Pancreas (tissue), 10 donors: Measurements from ENCODE around the gene BMPR1A. TPM values are rescaled to one million over a fixed set of nuclear protein-coding genes. Genes with fewer than 3 reads are reported as not detected.

Source experiments
- ATAC-seq, 4 donors: fragments of 200-7000 bp; cut with Tn5 transposase; one replicate each; pipeline versions ENCODE4 v1.8.0 to v1.9.1; 2020; ENCODE audit warnings: mild to moderate bottlenecking in 4 of 4, moderate library complexity in 4 of 4
- DNase-seq, 6 donors: peaks; one replicate each; pipeline ENCODE4 v3.0.0-alpha.2; 2020
- FAIRE-seq: peaks from 2 replicates; lab custom pipeline; 2012; peaks lifted over from hg19 to GRCh38; lab: Jason Lieb, UNC
- H3K27ac ChIP-seq, 4 donors: fragments of 200-600 bp; sonication (generic); 1 replicate in 3 of 4; 2 replicates in 1 of 4; pipeline versions ENCODE4 v1.5.0 to v1.8.0; 2020
- H3K27me3 ChIP-seq, 4 donors: fragments of 200-600 bp; one replicate each; pipeline ENCODE4 v1.8.0; 2021
- H3K36me3 ChIP-seq, 3 donors: fragments of 200-600 bp; sonication (generic) in 1 of 3; one replicate each; pipeline versions ENCODE4 v1.5.0 to v1.8.0; 2020 to 2021
- H3K4me1 ChIP-seq, 3 donors: fragments of 200-600 bp; one replicate each; pipeline ENCODE4 v1.8.0; 2021
- H3K4me3 ChIP-seq, 4 donors: fragments of 200-600 bp; sonication (generic) in 2 of 4; one replicate each; pipeline versions ENCODE4 v1.5.0 to v1.8.0; 2020 to 2021
- H3K9me3 ChIP-seq, 4 donors: fragments of 200-600 bp; one replicate each; pipeline ENCODE4 v1.8.0; 2021
- CTCF ChIP-seq, 4 donors: fragments of 200-600 bp; sonication (generic) in 3 of 4; IDR thresholded peaks; one replicate each; pipeline versions ENCODE4 v1.5.0 to v1.8.0; 2021; ENCODE audit warnings: antibody characterized with exemption in 4 of 4
- WGBS, 2 donors: extraction: QIAGEN DNeasy Blood & Tissue Kit; methylation state at CpG; one replicate each; pipeline ENCODE4 v1.1.7; 2013; 5-methylcytosine and 5-hydroxymethylcytosine counted together
- intact Hi-C, 3 donors: fragments of 100-400 bp; cut with DNase I; formaldehyde crosslinking; loops; one replicate each; pipeline versions ENCODE4 v1.11.1 to v1.14.2; 2022
- polyA plus RNA-seq, 2 donors: library from polyadenylated mRNA; stranded (reverse); fragments of 200-250 nt; gene quantifications; one replicate each; pipeline ENCODE4 v1.2.3, GENCODE V29; 2013
- total RNA-seq, 6 donors: library from RNA; stranded (reverse); fragmentation: NEBNext Ultra II Directional in 4 of 6; extraction: Animal tissue kit (Norgen Biotek cat#: 25700) in 4 of 6; gene quantifications; one replicate each; pipeline versions ENCODE4 v1.2.1 to v1.2.4, GENCODE V29; 2021 to 2023
- donor health status: healthy with polysubstance abuse.
- donor health status: DM: no; HTN: no; CAD: no; lungs with moderate emphysema.
- donor health status: DM: no; HTN: no; CAD: no.
- donor health status: control.
- donor health status: control.
- donor health status: Bipolar disorder and iron deficiency.
- donor health status: DM: yes; HTN: yes; CAD: no.
- donor health status: DM: no; HTN: no; CAD: no.
- donor health status: DM: no; HTN: no; CAD: no.
- donor health status: DM: yes; HTN: yes; CAD: no.

The BMPR1A gene
- total and polyA plus RNA-seq, 8 donors, result 3.5 to 22.3 (median 11.1) TPM

GRCh38 chr10:86765548-86765947 lies 9.1 kb downstream of the BMPR1A start:
- Histone ChIP-seq H3K27me3 (no peaks in the 10 kb centered on the region), H3K4me3 (no peak overlapping the region), H3K4me1 (peaks cover 5 to 14% (median 8%) of the 10 kb centered on the region in 3 donors), H3K9me3 (no peaks in the 10 kb centered on the region), H3K27ac (no peak overlapping the region), H3K36me3 (no peaks in the 10 kb centered on the region)
- intact Hi-C loops, result no loop called here
- DNase-seq (no peak), ATAC-seq (no peak), FAIRE-seq (no peak)
- no peak for TF ChIP-seq CTCF (IDR thresholded peaks at IDR 0.05)
- WGBS, 2 donors, result 86 to 90% methylated on average over 2 of the region's 2 CpGs

- TF ChIP-seq CTCF (IDR thresholded peaks at IDR 0.05), result no peak
- H3K27ac ChIP-seq, result no peak overlapping the region
- intact Hi-C loops, result no loop called here
- no peak overlapping the region for H3K4me3 ChIP-seq
- peaks cover 5 to 9% (median 5%) of the 10 kb centered on the region in 3 donors for H3K4me1 ChIP-seq
- no peak for DNase-seq
- no peaks in the 10 kb centered on the region for H3K36me3 ChIP-seq
- 53 to 62% methylated on average over 1 of the region's 1 CpG for WGBS, 2 donors
- no peaks in the 10 kb centered on the region for H3K9me3 ChIP-seq
- FAIRE-seq, result no peak
- no peak for ATAC-seq
- no peaks in the 10 kb centered on the region for H3K27me3 ChIP-seq
Observed at GRCh38 chr10:86768412-86769062, 12.1 kb downstream of the BMPR1A start.

- 95% methylated on average over 10 of the region's 10 CpGs for WGBS, 2 donors
- no peaks in the 10 kb centered on the region for H3K36me3 ChIP-seq
- H3K9me3 ChIP-seq, result no peaks in the 10 kb centered on the region
- TF ChIP-seq CTCF (IDR thresholded peaks at IDR 0.05), result no peak
- peaks cover 12 to 16% (median 13%) of the 10 kb centered on the region in 3 donors for H3K4me1 ChIP-seq
- DNase-seq (no peak), FAIRE-seq (no peak), ATAC-seq (no peak)
- H3K4me3 ChIP-seq, result no peak overlapping the region
- H3K27me3 ChIP-seq, result no peaks in the 10 kb centered on the region
- intact Hi-C loops, result no loop called here
- H3K27ac ChIP-seq, result no peak overlapping the region
Observed at GRCh38 chr10:86769991-86770390, 13.6 kb downstream of the BMPR1A start.

- TF ChIP-seq CTCF (IDR thresholded peaks at IDR 0.05), result no peak
- FAIRE-seq, result no peak
- 55 to 56% methylated on average over 2 of the region's 2 CpGs for WGBS, 2 donors
- no peak overlapping the region for H3K4me3 ChIP-seq
- H3K27ac ChIP-seq, result no peak overlapping the region
- ATAC-seq, result peak in 2 of 4 donors; percentile 51 to 60
- no peaks in the 10 kb centered on the region for H3K9me3 ChIP-seq
- H3K4me1 ChIP-seq, result peaks cover 17 to 21% (median 18%) of the 10 kb centered on the region in 3 donors
- H3K27me3 ChIP-seq, result no peaks in the 10 kb centered on the region
- intact Hi-C loops, result no loop called here
- DNase-seq, result no peak
- H3K36me3 ChIP-seq, result no peaks in the 10 kb centered on the region
Observed at GRCh38 chr10:86770412-86770960, 14.1 kb downstream of the BMPR1A start.

GRCh38 chr10:86773498-86773897 lies 17.1 kb downstream of the BMPR1A start:
- intact Hi-C loops, result no loop called here
- FAIRE-seq, result no peak
- Histone ChIP-seq H3K27ac (no peak overlapping the region), H3K27me3 (no peaks in the 10 kb centered on the region), H3K4me3 (no peak overlapping the region), H3K4me1 (peaks cover 17 to 22% (median 19%) of the 10 kb centered on the region in 3 donors), H3K36me3 (no peaks in the 10 kb centered on the region), H3K9me3 (no peaks in the 10 kb centered on the region)
- no peak for ATAC-seq
- WGBS, 2 donors, result 84 to 93% methylated on average over 6 of the region's 6 CpGs
- TF ChIP-seq CTCF (IDR thresholded peaks at IDR 0.05), result no peak
- no peak for DNase-seq
